ENCODE measurements around the gene GPR84.

The GPR84 gene

DNA sequence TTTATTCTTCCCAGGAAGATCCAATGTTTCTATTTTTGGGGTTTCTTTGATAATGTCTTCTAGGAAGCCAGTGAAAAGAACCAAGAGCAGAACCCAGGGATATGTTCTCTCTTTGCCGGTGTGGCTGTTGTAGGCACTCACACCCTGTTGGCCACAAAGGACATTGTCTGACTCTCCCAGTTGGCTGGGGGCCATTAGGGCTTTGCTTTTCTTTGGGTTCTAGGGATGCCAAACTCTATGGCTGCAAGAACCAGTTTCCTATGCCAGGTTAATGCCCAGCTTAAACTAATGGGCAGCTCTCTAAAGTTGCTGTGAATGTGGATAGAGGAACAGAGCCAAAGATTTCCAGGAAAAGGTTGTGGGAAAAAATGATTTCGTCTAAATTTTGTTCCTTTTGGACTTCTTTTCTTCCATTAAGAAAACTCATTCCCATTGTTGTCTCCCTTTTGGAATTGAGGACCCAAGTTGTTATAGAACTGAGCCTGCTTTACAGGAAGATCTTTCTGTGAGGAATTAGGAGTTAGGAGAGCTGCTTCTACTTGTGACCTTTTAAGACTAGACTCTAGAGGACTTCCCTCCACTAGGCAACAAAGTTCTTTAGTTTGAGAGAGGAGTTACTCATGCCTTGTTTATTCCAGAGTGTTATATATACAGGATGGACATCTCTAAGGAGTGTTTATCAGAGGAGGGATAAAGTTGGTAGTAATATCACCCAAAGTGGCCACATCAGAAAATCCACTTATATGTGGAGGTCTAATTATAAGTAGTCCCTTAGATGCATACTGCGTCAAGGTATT, 26.2 kb downstream of the GPR84 start:
- TF ChIP-seq, protein P1, sequence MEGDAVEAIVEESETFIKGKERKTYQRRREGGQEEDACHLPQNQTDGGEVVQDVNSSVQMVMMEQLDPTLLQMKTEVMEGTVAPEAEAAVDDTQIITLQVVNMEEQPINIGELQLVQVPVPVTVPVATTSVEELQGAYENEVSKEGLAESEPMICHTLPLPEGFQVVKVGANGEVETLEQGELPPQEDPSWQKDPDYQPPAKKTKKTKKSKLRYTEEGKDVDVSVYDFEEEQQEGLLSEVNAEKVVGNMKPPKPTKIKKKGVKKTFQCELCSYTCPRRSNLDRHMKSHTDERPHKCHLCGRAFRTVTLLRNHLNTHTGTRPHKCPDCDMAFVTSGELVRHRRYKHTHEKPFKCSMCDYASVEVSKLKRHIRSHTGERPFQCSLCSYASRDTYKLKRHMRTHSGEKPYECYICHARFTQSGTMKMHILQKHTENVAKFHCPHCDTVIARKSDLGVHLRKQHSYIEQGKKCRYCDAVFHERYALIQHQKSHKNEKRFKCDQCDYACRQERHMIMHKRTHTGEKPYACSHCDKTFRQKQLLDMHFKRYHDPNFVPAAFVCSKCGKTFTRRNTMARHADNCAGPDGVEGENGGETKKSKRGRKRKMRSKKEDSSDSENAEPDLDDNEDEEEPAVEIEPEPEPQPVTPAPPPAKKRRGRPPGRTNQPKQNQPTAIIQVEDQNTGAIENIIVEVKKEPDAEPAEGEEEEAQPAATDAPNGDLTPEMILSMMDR (IDR thresholded peaks at IDR 0.05; ENCODE audit: borderline replicate concordance, extremely low read depth, low read length, poor library complexity, severe bottlenecking), result no peak
- TF ChIP-seq EZH2 (IDR thresholded peaks at IDR 0.05; ENCODE audit: borderline replicate concordance, low read depth, low read length, severe bottlenecking), result no peak
- no peak overlapping the region for H3K4me2 ChIP-seq (ENCODE audit: insufficient read depth, low read length)
- H3K27ac ChIP-seq (ENCODE audit: low read length), result no peak overlapping the region
- peaks cover 47% of the 10 kb centered on the region for H3K79me2 ChIP-seq (ENCODE audit: insufficient read depth, low read length)
- no peak overlapping the region for H2AFZ ChIP-seq (ENCODE audit: low read depth, low read length)
- H3K4me3 ChIP-seq (ENCODE audit: low read depth in 1 of 2, low read length in 2 of 2), result no peak overlapping the region
- H3K36me3 ChIP-seq (ENCODE audit: insufficient read depth, low read length), result peaks cover 26% of the 10 kb centered on the region
- no peaks in the 10 kb centered on the region for H3K9me3 ChIP-seq (ENCODE audit: insufficient read depth, low read length, severe bottlenecking)
- H3K4me1 ChIP-seq (ENCODE audit: insufficient read depth, low read length), result no peaks in the 10 kb centered on the region
- H3K27me3 ChIP-seq (ENCODE audit: insufficient read depth, low read length, poor library complexity), result no peaks in the 10 kb centered on the region
- DNase-seq, result no peak
- H3K9ac ChIP-seq (ENCODE audit: low read depth, low read length), result no peak overlapping the region
- ATAC-seq (ENCODE audit: insufficient read depth, low read depth), result no peak
- H4K20me1 ChIP-seq (ENCODE audit: insufficient read depth, low read length), result peaks cover 3% of the 10 kb centered on the region; the same call in 1 of the 2 replicates

DNA sequence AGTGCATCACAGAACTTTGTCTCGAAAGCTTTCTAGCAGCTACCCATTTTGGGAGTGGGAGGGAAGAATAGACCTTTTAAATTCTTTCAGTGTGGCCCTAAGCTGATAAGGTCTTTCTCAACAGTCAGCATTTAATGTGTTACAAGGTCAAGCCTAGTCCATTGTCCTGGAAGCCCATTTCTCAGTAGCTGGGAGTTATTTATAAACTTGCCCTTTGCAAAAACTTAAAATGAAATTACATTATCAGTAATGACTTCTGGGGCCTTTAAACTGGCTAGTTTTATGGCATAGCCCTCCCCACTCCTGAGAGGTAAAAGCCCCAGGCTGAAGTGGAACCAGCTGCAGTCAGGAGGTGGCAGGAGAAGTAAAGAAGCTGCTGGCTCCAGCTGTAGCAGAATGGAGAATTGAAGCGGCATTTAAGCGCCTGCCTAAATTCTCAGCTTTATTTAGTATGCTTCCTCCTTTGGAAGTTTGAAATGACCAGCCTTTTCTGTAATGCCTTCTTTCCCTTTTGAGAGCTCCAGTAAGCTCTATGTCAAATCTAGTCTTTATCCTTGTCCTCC, 26.9 kb downstream of the GPR84 start:
- H3K4me2 ChIP-seq (ENCODE audit: insufficient read depth, low read length), result no peak overlapping the region
- no peak overlapping the region for H3K27ac ChIP-seq (ENCODE audit: low read length)
- ATAC-seq (ENCODE audit: insufficient read depth, low read depth) (no peak), DNase-seq (no peak)
- no peak overlapping the region for H3K9ac ChIP-seq (ENCODE audit: low read depth, low read length)
- peaks cover 51% of the 10 kb centered on the region for H3K79me2 ChIP-seq (ENCODE audit: insufficient read depth, low read length)
- H3K4me3 ChIP-seq (ENCODE audit: low read depth in 1 of 2, low read length in 2 of 2), result no peak overlapping the region
- peaks cover 3% of the 10 kb centered on the region; the same call in 1 of the 2 replicates for H4K20me1 ChIP-seq (ENCODE audit: insufficient read depth, low read length)
- H2AFZ ChIP-seq (ENCODE audit: low read depth, low read length), result no peak overlapping the region
- no peaks in the 10 kb centered on the region for H3K27me3 ChIP-seq (ENCODE audit: insufficient read depth, low read length, poor library complexity)
- H3K9me3 ChIP-seq (ENCODE audit: insufficient read depth, low read length, severe bottlenecking), result no peaks in the 10 kb centered on the region
- peaks cover 19% of the 10 kb centered on the region for H3K36me3 ChIP-seq (ENCODE audit: insufficient read depth, low read length)
- H3K4me1 ChIP-seq (ENCODE audit: insufficient read depth, low read length), result no peaks in the 10 kb centered on the region
- TF ChIP-seq, protein P1 (IDR thresholded peaks at IDR 0.05; ENCODE audit: borderline replicate concordance, extremely low read depth, low read length, poor library complexity, severe bottlenecking), result no peak
- no peak for TF ChIP-seq EZH2 (IDR thresholded peaks at IDR 0.05; ENCODE audit: borderline replicate concordance, low read depth, low read length, severe bottlenecking)

DNA sequence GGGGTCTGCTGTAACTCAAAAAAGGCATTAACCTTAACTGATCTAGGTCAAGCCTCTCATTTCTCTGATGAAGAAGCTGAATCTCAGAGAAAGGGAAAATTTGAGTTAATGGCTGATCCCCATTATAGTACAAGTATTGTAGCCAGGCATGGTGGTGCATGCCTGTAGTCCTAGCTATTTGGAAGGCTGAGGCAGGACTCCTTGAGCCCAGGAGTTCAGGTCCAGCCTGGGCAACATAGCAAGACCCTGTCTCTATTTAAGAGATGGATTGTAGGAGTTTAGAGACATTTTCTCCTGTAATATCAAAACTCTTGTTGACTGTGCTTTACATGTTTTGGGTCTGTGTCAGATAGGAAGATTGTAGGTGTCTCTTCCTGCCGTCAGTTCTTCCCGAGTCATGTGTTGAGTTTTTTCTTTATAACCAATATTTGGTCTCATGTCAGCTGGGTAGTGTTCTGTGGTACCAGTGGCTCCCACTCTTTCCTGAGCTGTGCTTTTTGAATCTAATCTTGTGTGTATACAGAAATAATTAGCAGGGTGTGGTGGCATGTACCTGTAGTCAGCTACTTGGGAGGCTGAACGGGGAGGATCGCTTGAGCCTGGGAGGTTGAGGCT, 30.8 kb downstream of the GPR84 start:
- Histone ChIP-seq H3K9me3 (ENCODE audit: insufficient read depth, low read length, severe bottlenecking) (no peaks in the 10 kb centered on the region), H4K20me1 (ENCODE audit: insufficient read depth, low read length) (no peaks in the 10 kb centered on the region; the same call in 1 of the 2 replicates), H3K9ac (ENCODE audit: low read depth, low read length) (no peak overlapping the region), H2AFZ (ENCODE audit: low read depth, low read length) (no peak overlapping the region), H3K4me3 (ENCODE audit: low read depth in 1 of 2, low read length in 2 of 2) (no peak overlapping the region), H3K27me3 (ENCODE audit: insufficient read depth, low read length, poor library complexity) (no peaks in the 10 kb centered on the region), H3K4me2 (ENCODE audit: insufficient read depth, low read length) (no peak overlapping the region), H3K27ac (ENCODE audit: low read length) (no peak overlapping the region), H3K79me2 (ENCODE audit: insufficient read depth, low read length) (peaks cover 76% of the 10 kb centered on the region), H3K36me3 (ENCODE audit: insufficient read depth, low read length) (peaks cover 8% of the 10 kb centered on the region), H3K4me1 (ENCODE audit: insufficient read depth, low read length) (no peaks in the 10 kb centered on the region)
- DNase-seq, result no peak
- TF ChIP-seq, protein P1 (IDR thresholded peaks at IDR 0.05; ENCODE audit: borderline replicate concordance, extremely low read depth, low read length, poor library complexity, severe bottlenecking), result no peak
- no peak for TF ChIP-seq EZH2 (IDR thresholded peaks at IDR 0.05; ENCODE audit: borderline replicate concordance, low read depth, low read length, severe bottlenecking)
- no peak for ATAC-seq (ENCODE audit: insufficient read depth, low read depth)

Data from DND-41 (cell line).